Measurements from ENCODE around the gene TOMM40. TPM values are rescaled to one million over a fixed set of nuclear protein-coding genes. Genes with fewer than 3 reads are reported as not detected.

The TOMM40 gene
- total and polyA plus RNA-seq, 2 of the 13 experiments (the other 11 are each of a cell fraction or from before 2014, with no cell fraction given) = 72.0 to 110 TPM

GRCh38 chr19:44847144-44848035 is 43.7 kb upstream of the TOMM40 start (continued):
- TF ChIP-seq ZBED4 (CRISPR knock-in tag; IDR thresholded peaks at IDR 0.05; ENCODE audit: borderline replicate concordance) = no peak
- no peak for TF ChIP-seq ZNF460 (CRISPR knock-in tag; IDR thresholded peaks at IDR 0.05; ENCODE audit: borderline replicate concordance)
- no peak for TF ChIP-seq ZNF160 (CRISPR knock-in tag; IDR thresholded peaks at IDR 0.05)
- TF ChIP-seq XRCC5 (optimal IDR thresholded peaks at IDR 0.05; ENCODE audit: low read length) = no peak
- peak; percentile 21 for TF ChIP-seq TAF1 (CRISPR knock-in tag; IDR thresholded peaks at IDR 0.05)
- no peak for TF ChIP-seq HNRNPH1 (optimal IDR thresholded peaks at IDR 0.05; ENCODE audit: low read depth, low read length)
- no peak for TF ChIP-seq ZKSCAN5 (CRISPR knock-in tag; IDR thresholded peaks at IDR 0.05)
- TF ChIP-seq ZEB1 (IDR thresholded peaks at IDR 0.05; ENCODE audit: insufficient replicate concordance, low read depth) = no peak
- no peak for TF ChIP-seq ZFP36L1 (CRISPR knock-in tag; IDR thresholded peaks at IDR 0.05)
- TF ChIP-seq NFE2 (CRISPR knock-in tag; IDR thresholded peaks at IDR 0.05) = no peak
- TF ChIP-seq RFX3 (CRISPR knock-in tag; IDR thresholded peaks at IDR 0.05) = no peak
- TF ChIP-seq EED (CRISPR knock-in tag; IDR thresholded peaks at IDR 0.05) = no peak
- TF ChIP-seq HDAC2 (CRISPR knock-in tag; IDR thresholded peaks at IDR 0.05) = no peak
- TF ChIP-seq ZBTB46 (CRISPR knock-in tag; IDR thresholded peaks at IDR 0.05; ENCODE audit: borderline replicate concordance) = no peak
- TF ChIP-seq ZNF891 (CRISPR knock-in tag; IDR thresholded peaks at IDR 0.05) = no peak
- no peak for TF ChIP-seq ZNF24 (IDR thresholded peaks at IDR 0.05)
- no peak for TF ChIP-seq NFRKB (IDR thresholded peaks at IDR 0.05)
- 0 out of 2 replicates have a peak, but pooled peaks have one; percentile 21 for TF ChIP-seq NFYB (CRISPR knock-in tag; IDR thresholded peaks at IDR 0.05)
- no peak for TF ChIP-seq ZNF512B (CRISPR knock-in tag; IDR thresholded peaks at IDR 0.05; ENCODE audit: borderline replicate concordance)
- no peak for TF ChIP-seq FOXP1 (IDR thresholded peaks at IDR 0.05)
- no peak for TF ChIP-seq FOXP1 (CRISPR knock-in tag; IDR thresholded peaks at IDR 0.05)
- TF ChIP-seq BRCA1 (CRISPR knock-in tag; IDR thresholded peaks at IDR 0.05) = no peak
- no peak for TF ChIP-seq U2AF2 (IDR thresholded peaks at IDR 0.05; ENCODE audit: low read depth, low read length)
- TF ChIP-seq SRSF1 (optimal IDR thresholded peaks at IDR 0.05; ENCODE audit: low read depth, low read length) = peak; percentile 46

All from HepG2 (cell line).